Astrocyte (in vitro differentiated cells and primary cell): ENCODE results near the gene RNF146.

Experiments used
- CTCF ChIP-seq: IDR thresholded peaks from 2 replicates; pipeline ENCODE4 v1.5.1; 2011; ENCODE audit warnings: low read depth, mild to moderate bottlenecking, inconsistent platforms, low read length, moderate library complexity; ENCODE audit not compliant: insufficient read depth
- EZH2 ChIP-seq: IDR thresholded peaks from 2 replicates; pipeline ENCODE4 v1.6.1; 2012; ENCODE audit warnings: mild to moderate bottlenecking, low read length, inconsistent platforms; ENCODE audit not compliant: insufficient read depth

GRCh38 chr6:127289934-127290333 is 23.3 kb downstream of the RNF146 start:
- TF ChIP-seq CTCF (no peak), EZH2 (no peak)
